CD4-positive, alpha-beta T cell (primary cell): ENCODE data around the gene GRID1. TPM values are rescaled to one million over a fixed set of nuclear protein-coding genes. Genes with fewer than 3 reads are reported as not detected.

Experiments used
- ATAC-seq: fragments of 200-7000 bp; cut with Tn5 transposase; one replicate; pipeline ENCODE4 v1.10.0; 2022; ENCODE audit warnings: mild to moderate bottlenecking; ENCODE audit not compliant: poor library complexity
- CTCF ChIA-PET: fragments of 350-600 bp; sonication (Branson Sonifier 250); formaldehyde crosslinking; loops from one replicate; lab custom pipeline; 2021; ENCODE audit warnings: antibody characterized with exemption, inconsistent platforms; lab: Charles Lee
- POLR2A ChIA-PET: fragments of 350-600 bp; sonication (Branson Sonifier 250); formaldehyde crosslinking; loops from one replicate; lab custom pipeline; 2021; ENCODE audit warnings: antibody characterized with exemption, inconsistent platforms; lab: Charles Lee
- DNase-seq, 14 experiments: peaks; one replicate each; pipeline ENCODE4 v3.0.0-alpha.2; 2013 to 2020; ENCODE audit warnings: mixed read lengths in 2 of 14
- H3K27ac ChIP-seq, 2 donors: one replicate each; pipeline versions ENCODE4 v1.5.1 to v1.7.0; 2013; ENCODE audit warnings: low read length in 2 of 2, low read depth in 1 of 2, mild to moderate bottlenecking in 1 of 2
- H3K27me3 ChIP-seq, 2 experiments: 1 replicate in 1 of 2; 2 replicates in 1 of 2; pipeline versions ENCODE4 v1.6.1 to v1.7.0; 2013; ENCODE audit warnings: low read length in 2 of 2, control low read depth in 1 of 2, mild to moderate bottlenecking in 1 of 2, moderate library complexity in 1 of 2; ENCODE audit not compliant: insufficient read depth in 2 of 2, control insufficient read depth in 1 of 2
- H3K36me3 ChIP-seq: one replicate; pipeline ENCODE4 v1.6.1; 2013; ENCODE audit warnings: low read length, control low read depth; ENCODE audit not compliant: insufficient read depth
- H3K4me1 ChIP-seq: one replicate; pipeline ENCODE4 v1.6.1; 2013; ENCODE audit warnings: low read length, control low read depth; ENCODE audit not compliant: insufficient read depth
- H3K4me3 ChIP-seq: one replicate; pipeline ENCODE4 v1.5.1; 2013; ENCODE audit warnings: mild to moderate bottlenecking, low read length, moderate library complexity
- H3K9me3 ChIP-seq, 2 experiments: 1 replicate in 1 of 2; 2 replicates in 1 of 2; pipeline versions ENCODE4 v1.6.1 to v1.7.0; 2013; ENCODE audit warnings: low read length in 2 of 2, mild to moderate bottlenecking in 2 of 2, control low read depth in 1 of 2, moderate library complexity in 1 of 2; ENCODE audit not compliant: control insufficient read depth in 1 of 2, insufficient read depth in 1 of 2
- H3K27ac Mint-ChIP-seq: one replicate; pipeline ENCODE4 v1.8.0; 2020; ENCODE audit warnings: mixed read lengths
- H3K27me3 Mint-ChIP-seq: one replicate; pipeline ENCODE4 v1.8.0; 2021; ENCODE audit warnings: mixed read lengths
- H3K36me3 Mint-ChIP-seq: one replicate; pipeline ENCODE4 v1.8.0; 2021; ENCODE audit warnings: low read depth, mixed read lengths
- H3K4me1 Mint-ChIP-seq: one replicate; pipeline ENCODE4 v1.8.0; 2021; ENCODE audit warnings: low read depth, mixed read lengths
- H3K4me3 Mint-ChIP-seq: one replicate; pipeline ENCODE4 v1.8.0; 2020; ENCODE audit warnings: mild to moderate bottlenecking, mixed read lengths
- H3K9me3 Mint-ChIP-seq: one replicate; pipeline ENCODE4 v1.8.0; 2020; ENCODE audit warnings: mixed read lengths
- intact Hi-C, 2 experiments: fragments of 100-400 bp; cut with DNase I in 1 of 2; cut with micrococcal nuclease in 1 of 2; formaldehyde crosslinking; loops; one replicate each; pipeline versions ENCODE4 v1.15.1 to v1.9.0; 2023 to 2025; cut with DNase I, micrococcal nuclease
- total RNA-seq, 174 experiments: library from RNA in 2 of 174; stranded (reverse) in 2 of 174; gene quantifications; one replicate each; pipeline ENCODE4 v1.2.3 and lab custom pipeline; 2021 to 2026
- TF ChIP-seq, protein P1 (sequence below): fragments of 200-600 bp; IDR thresholded peaks from one replicate; pipeline ENCODE4 v1.8.0; 2022; ENCODE audit warnings: antibody characterized with exemption, mild to moderate bottlenecking

The GRID1 gene
- total RNA-seq, 2 experiments from 2014 or later, result not detected

DNA sequence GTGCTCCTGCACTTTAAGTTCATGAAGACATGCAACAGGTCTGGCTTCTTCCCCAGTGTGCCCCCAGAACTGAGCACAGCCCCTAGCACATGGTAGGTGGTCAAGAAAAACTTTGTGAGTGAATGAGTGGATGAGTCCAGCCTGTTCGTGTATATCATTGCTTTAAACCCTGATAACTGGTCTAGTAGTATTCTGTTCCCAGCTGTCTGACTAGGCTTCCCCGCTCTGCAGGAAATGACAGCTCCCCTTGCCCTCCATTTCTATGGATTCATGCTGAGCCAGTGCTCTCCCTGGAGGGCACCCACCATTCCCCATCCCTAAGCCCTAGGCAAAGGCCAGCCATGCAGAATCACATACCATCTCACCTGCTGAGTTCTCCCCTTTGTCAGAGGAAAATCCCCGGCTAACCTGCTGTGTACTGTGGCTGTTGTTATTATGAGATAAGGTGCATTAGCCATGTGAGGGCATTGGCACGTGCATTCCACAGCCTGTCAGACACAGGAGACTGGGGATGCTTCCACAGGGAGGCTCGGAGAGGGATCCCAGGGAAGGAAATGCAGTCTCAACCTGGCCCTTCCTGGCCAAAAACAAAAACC, 698.9 kb downstream of the GRID1 start:
- ATAC-seq (no peak), DNase-seq (no peak)
- Histone ChIP-seq H3K9me3 (peaks cover 5% of the 10 kb centered on the region in 2 experiments), H3K27ac (no peak overlapping the region), H3K27me3 (no peaks in the 10 kb centered on the region), H3K4me1 (no peaks in the 10 kb centered on the region), H3K4me3 (no peak overlapping the region), H3K36me3 (no peaks in the 10 kb centered on the region)
- no peaks in the 10 kb centered on the region for H3K4me1 Mint-ChIP-seq
- no peaks in the 10 kb centered on the region for H3K36me3 Mint-ChIP-seq
- ChIA-PET CTCF (no interaction called here), POLR2A (no interaction called here)
- no peak overlapping the region for H3K27ac Mint-ChIP-seq
- TF ChIP-seq, protein P1, sequence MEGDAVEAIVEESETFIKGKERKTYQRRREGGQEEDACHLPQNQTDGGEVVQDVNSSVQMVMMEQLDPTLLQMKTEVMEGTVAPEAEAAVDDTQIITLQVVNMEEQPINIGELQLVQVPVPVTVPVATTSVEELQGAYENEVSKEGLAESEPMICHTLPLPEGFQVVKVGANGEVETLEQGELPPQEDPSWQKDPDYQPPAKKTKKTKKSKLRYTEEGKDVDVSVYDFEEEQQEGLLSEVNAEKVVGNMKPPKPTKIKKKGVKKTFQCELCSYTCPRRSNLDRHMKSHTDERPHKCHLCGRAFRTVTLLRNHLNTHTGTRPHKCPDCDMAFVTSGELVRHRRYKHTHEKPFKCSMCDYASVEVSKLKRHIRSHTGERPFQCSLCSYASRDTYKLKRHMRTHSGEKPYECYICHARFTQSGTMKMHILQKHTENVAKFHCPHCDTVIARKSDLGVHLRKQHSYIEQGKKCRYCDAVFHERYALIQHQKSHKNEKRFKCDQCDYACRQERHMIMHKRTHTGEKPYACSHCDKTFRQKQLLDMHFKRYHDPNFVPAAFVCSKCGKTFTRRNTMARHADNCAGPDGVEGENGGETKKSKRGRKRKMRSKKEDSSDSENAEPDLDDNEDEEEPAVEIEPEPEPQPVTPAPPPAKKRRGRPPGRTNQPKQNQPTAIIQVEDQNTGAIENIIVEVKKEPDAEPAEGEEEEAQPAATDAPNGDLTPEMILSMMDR, result no peak
- H3K27me3 Mint-ChIP-seq, result no peaks in the 10 kb centered on the region
- H3K4me3 Mint-ChIP-seq, result no peak overlapping the region
- H3K9me3 Mint-ChIP-seq, result peaks cover 3% of the 10 kb centered on the region
- intact Hi-C loops, result no loop called here

DNA sequence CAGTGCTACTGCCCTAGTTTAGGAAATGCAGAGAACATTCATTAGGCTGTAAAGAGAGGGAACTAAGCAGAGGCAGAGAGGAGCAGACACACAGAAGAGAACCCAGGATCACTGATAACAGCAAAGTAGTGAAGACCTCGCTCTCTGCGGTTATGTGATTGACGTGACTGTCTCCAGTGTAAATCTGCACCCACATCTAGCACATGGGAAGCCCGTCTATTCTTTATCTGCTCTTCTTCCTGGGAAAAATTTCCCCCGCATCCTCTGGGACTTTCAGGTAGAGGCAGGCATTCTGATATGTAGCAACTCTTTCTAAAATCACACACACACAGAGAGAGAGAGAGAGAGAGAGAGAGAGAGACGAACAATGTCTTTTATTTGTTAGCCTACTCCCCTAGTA, 699.6 kb downstream of the GRID1 start:
- Histone ChIP-seq H3K4me1 (no peaks in the 10 kb centered on the region), H3K27me3 (no peaks in the 10 kb centered on the region), H3K27ac (no peak overlapping the region), H3K36me3 (no peaks in the 10 kb centered on the region), H3K4me3 (no peak overlapping the region), H3K9me3 (peaks cover 0 to 2% of the 10 kb centered on the region in 2 experiments)
- Mint-ChIP-seq H3K9me3 (peaks cover 2% of the 10 kb centered on the region), H3K4me1 (no peaks in the 10 kb centered on the region), H3K4me3 (no peak overlapping the region), H3K27ac (no peak overlapping the region), H3K27me3 (no peaks in the 10 kb centered on the region), H3K36me3 (no peaks in the 10 kb centered on the region)
- POLR2A ChIA-PET, result no interaction called here
- ATAC-seq (no peak), DNase-seq (no peak)
- intact Hi-C loops, result no loop called here
- TF ChIP-seq, protein P1, result no peak
- CTCF ChIA-PET, result no interaction called here

DNA sequence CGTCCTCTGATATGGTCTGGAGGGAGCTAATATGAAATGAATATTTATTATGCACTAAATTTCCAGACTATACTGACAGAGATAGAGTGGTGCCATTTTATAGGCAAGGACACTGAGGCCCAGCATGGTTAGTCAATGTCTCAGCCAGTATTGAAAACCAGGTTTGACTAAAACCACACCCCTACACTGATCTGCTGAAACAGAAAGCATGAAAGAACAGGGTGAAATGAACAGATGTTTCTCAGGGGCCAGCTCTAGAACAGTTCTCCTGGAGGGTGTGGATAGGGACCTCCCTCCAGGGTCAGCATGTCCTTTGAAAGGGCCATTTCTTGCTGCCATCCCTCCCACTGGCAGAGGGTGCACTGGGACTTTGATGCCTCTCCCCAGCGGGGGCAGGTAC, 700.5 kb downstream of the GRID1 start:
- TF ChIP-seq, protein P1, result no peak
- no peak overlapping the region for H3K27ac ChIP-seq
- H3K9me3 ChIP-seq, result no peaks in the 10 kb centered on the region
- Mint-ChIP-seq H3K4me3 (no peak overlapping the region), H3K36me3 (no peaks in the 10 kb centered on the region), H3K9me3 (no peaks in the 10 kb centered on the region), H3K27me3 (no peaks in the 10 kb centered on the region), H3K27ac (no peak overlapping the region), H3K4me1 (no peaks in the 10 kb centered on the region)
- no peaks in the 10 kb centered on the region for H3K4me1 ChIP-seq
- ChIA-PET POLR2A (no interaction called here), CTCF (no interaction called here)
- H3K36me3 ChIP-seq, result no peaks in the 10 kb centered on the region
- no peak for ATAC-seq
- intact Hi-C loops, result no loop called here
- H3K27me3 ChIP-seq, result no peaks in the 10 kb centered on the region
- no peak overlapping the region for H3K4me3 ChIP-seq
- DNase-seq, result no peak
